ENCODE measurements around the gene SPECC1. TPM values are rescaled to one million over a fixed set of nuclear protein-coding genes. Genes with fewer than 3 reads are reported as not detected.
"Not testable (repeated sequence)": the region's sequence is repeated elsewhere in the genome, so short reads cannot be mapped to it uniquely, and the experiment has no call there.

Gene SPECC1
- total RNA-seq, 2 experiments from 2014 or later: 15.4 to 17.0 TPM

- Mint-ChIP-seq H3K36me3 (no peaks in the 10 kb centered on the region), H3K27ac (no peak overlapping the region), H3K27me3 (no peaks in the 10 kb centered on the region), H3K4me1 (ENCODE audit: low read depth) (peaks cover 13% of the 10 kb centered on the region), H3K4me3 (no peak overlapping the region), H3K9me3 (no peaks in the 10 kb centered on the region)
- ChIA-PET CTCF (interaction anchor here (1.0 kb wide), 1 partner anchor 82 kb away, joined by 5 read pairs; the partner anchor contains the start of gene SPECC1), POLR2A (no interaction called here)
- no peak for DNase-seq
- intact Hi-C loops (cut with micrococcal nuclease): no loop called here
Measured at GRCh38 chr17:20091174-20092029, 82.2 kb downstream of the SPECC1 start.

GRCh38 chr17:20092261-20092867, 83.2 kb downstream of the SPECC1 start:
- intact Hi-C loops (cut with micrococcal nuclease): no loop called here
- ChIA-PET POLR2A (no interaction called here), CTCF (no interaction called here)
- Mint-ChIP-seq H3K4me1 (ENCODE audit: low read depth) (peaks cover 13% of the 10 kb centered on the region), H3K36me3 (no peaks in the 10 kb centered on the region), H3K9me3 (no peaks in the 10 kb centered on the region), H3K27me3 (no peaks in the 10 kb centered on the region), H3K4me3 (no peak overlapping the region), H3K27ac (no peak overlapping the region)
- no peak for DNase-seq

GRCh38 chr17:20092973-20093626, 83.9 kb downstream of the SPECC1 start:
- ChIA-PET POLR2A (no interaction called here), CTCF (no interaction called here)
- intact Hi-C loops (cut with micrococcal nuclease): no loop called here
- Mint-ChIP-seq H3K4me3 (no peak overlapping the region), H3K27me3 (no peaks in the 10 kb centered on the region), H3K4me1 (ENCODE audit: low read depth) (peaks cover 13% of the 10 kb centered on the region), H3K27ac (no peak overlapping the region), H3K9me3 (no peaks in the 10 kb centered on the region), H3K36me3 (no peaks in the 10 kb centered on the region)
- no peak for DNase-seq

GRCh38 chr17:20094777-20095176, 85.6 kb downstream of the SPECC1 start:
- no peak overlapping the region for H3K27ac Mint-ChIP-seq
- no peaks in the 10 kb centered on the region for H3K9me3 Mint-ChIP-seq
- ChIA-PET CTCF (no interaction called here), POLR2A (no interaction called here)
- peaks cover 10% of the 10 kb centered on the region for H3K4me1 Mint-ChIP-seq (ENCODE audit: low read depth)
- intact Hi-C loops (cut with micrococcal nuclease): no loop called here
- H3K27me3 Mint-ChIP-seq: no peaks in the 10 kb centered on the region
- no peak overlapping the region for H3K4me3 Mint-ChIP-seq
- DNase-seq: no peak
- no peaks in the 10 kb centered on the region for H3K36me3 Mint-ChIP-seq

GRCh38 chr17:20095336-20096080, 86.3 kb downstream of the SPECC1 start:
- no peak for DNase-seq
- H3K36me3 Mint-ChIP-seq: no peaks in the 10 kb centered on the region
- no peaks in the 10 kb centered on the region for H3K27me3 Mint-ChIP-seq
- H3K4me1 Mint-ChIP-seq (ENCODE audit: low read depth): peaks cover 4% of the 10 kb centered on the region
- CTCF ChIA-PET: no interaction called here
- no peaks in the 10 kb centered on the region for H3K9me3 Mint-ChIP-seq
- POLR2A ChIA-PET: no interaction called here
- H3K4me3 Mint-ChIP-seq: no peak overlapping the region
- intact Hi-C loops (cut with micrococcal nuclease): no loop called here
- H3K27ac Mint-ChIP-seq: no peak overlapping the region

- DNase-seq: no peak
- Mint-ChIP-seq H3K27ac (no peak overlapping the region), H3K9me3 (no peaks in the 10 kb centered on the region), H3K4me1 (ENCODE audit: low read depth) (no peaks in the 10 kb centered on the region), H3K27me3 (no peaks in the 10 kb centered on the region), H3K4me3 (no peak overlapping the region), H3K36me3 (no peaks in the 10 kb centered on the region)
- intact Hi-C loops (cut with micrococcal nuclease): no loop called here
- POLR2A ChIA-PET: no interaction called here
- CTCF ChIA-PET: no interaction called here
Measured at GRCh38 chr17:20096430-20096829, 87.3 kb downstream of the SPECC1 start.

- CTCF ChIA-PET: no interaction called here
- H3K4me1 Mint-ChIP-seq (ENCODE audit: low read depth): no peaks in the 10 kb centered on the region
- POLR2A ChIA-PET: no interaction called here
- intact Hi-C loops (cut with micrococcal nuclease): no loop called here
- no peak overlapping the region for H3K27ac Mint-ChIP-seq
- DNase-seq: no peak
- H3K36me3 Mint-ChIP-seq: no peaks in the 10 kb centered on the region
- H3K9me3 Mint-ChIP-seq: no peaks in the 10 kb centered on the region
- no peak overlapping the region for H3K4me3 Mint-ChIP-seq
- H3K27me3 Mint-ChIP-seq: no peaks in the 10 kb centered on the region
Measured at GRCh38 chr17:20097330-20097729, 88.2 kb downstream of the SPECC1 start.

- H3K27ac Mint-ChIP-seq: no peak overlapping the region
- no peaks in the 10 kb centered on the region for H3K36me3 Mint-ChIP-seq
- POLR2A ChIA-PET: no interaction called here
- H3K9me3 Mint-ChIP-seq: no peaks in the 10 kb centered on the region
- no peaks in the 10 kb centered on the region for H3K27me3 Mint-ChIP-seq
- no peak for DNase-seq
- H3K4me1 Mint-ChIP-seq (ENCODE audit: low read depth): no peaks in the 10 kb centered on the region
- CTCF ChIA-PET: interaction anchor here (1.2 kb wide), 1 partner anchor 105 kb away, joined by 3 read pairs; no protein-coding TSS in a partner anchor
- intact Hi-C loops (cut with micrococcal nuclease): no loop called here
- H3K4me3 Mint-ChIP-seq: no peak overlapping the region
Measured at GRCh38 chr17:20098314-20098713, 89.2 kb downstream of the SPECC1 start.

GRCh38 chr17:20100806-20101205, 91.6 kb downstream of the SPECC1 start:
- DNase-seq; H3K4me1 Mint-ChIP-seq (ENCODE audit: low read depth); intact Hi-C loops (cut with micrococcal nuclease); H3K27ac Mint-ChIP-seq; H3K9me3 Mint-ChIP-seq; H3K27me3 Mint-ChIP-seq; H3K36me3 Mint-ChIP-seq; CTCF ChIA-PET; H3K4me3 Mint-ChIP-seq; POLR2A ChIA-PET: not testable (repeated sequence)

GRCh38 chr17:20103454-20104446, 94.6 kb downstream of the SPECC1 start:
- POLR2A ChIA-PET: no interaction called here
- no peaks in the 10 kb centered on the region for H3K9me3 Mint-ChIP-seq
- DNase-seq: no peak
- no peaks in the 10 kb centered on the region for H3K27me3 Mint-ChIP-seq
- H3K36me3 Mint-ChIP-seq: no peaks in the 10 kb centered on the region
- CTCF ChIA-PET: interaction anchor here (0.9 to 1.3 kb wide), 2 partner anchors 13 to 18 kb away, joined by 3 read pairs; no protein-coding TSS in a partner anchor
- no peak overlapping the region for H3K27ac Mint-ChIP-seq
- H3K4me1 Mint-ChIP-seq (ENCODE audit: low read depth): peaks cover 13% of the 10 kb centered on the region
- H3K4me3 Mint-ChIP-seq: no peak overlapping the region
- intact Hi-C loops (cut with micrococcal nuclease): no loop called here

- POLR2A ChIA-PET: no interaction called here
- Mint-ChIP-seq H3K9me3 (no peaks in the 10 kb centered on the region), H3K27me3 (no peaks in the 10 kb centered on the region), H3K27ac (no peak overlapping the region), H3K4me1 (ENCODE audit: low read depth) (peaks cover 13% of the 10 kb centered on the region), H3K36me3 (no peaks in the 10 kb centered on the region), H3K4me3 (no peak overlapping the region)
- intact Hi-C loops (cut with micrococcal nuclease): no loop called here
- DNase-seq: no peak
- CTCF ChIA-PET: no interaction called here
Measured at GRCh38 chr17:20105539-20106280, 96.6 kb downstream of the SPECC1 start.
